ENCODE results near the gene PEAK3.
"Not testable (repeated sequence)": the region's sequence is repeated elsewhere in the genome, so short reads cannot be mapped to it uniquely, and the experiment has no call there.

PEAK3 gene

GRCh38 chr19:2288338-2288817 lies 6.4 kb upstream of the PEAK3 start:
- H3K4me3 ChIP-seq (ENCODE audit: low read depth, low read length) = no peak overlapping the region
- DNase-seq (ENCODE audit: low read depth) = no peak
- no peak for TF ChIP-seq CTCF (IDR thresholded peaks at IDR 0.05; ENCODE audit: control insufficient read depth, extremely low read depth, insufficient read depth)

GRCh38 chr19:2287585-2288337 lies 5.8 kb upstream of the PEAK3 start:
- DNase-seq (ENCODE audit: low read depth) = no peak
- TF ChIP-seq CTCF (IDR thresholded peaks at IDR 0.05; ENCODE audit: control insufficient read depth, extremely low read depth, insufficient read depth) = no peak
- no peak overlapping the region for H3K4me3 ChIP-seq (ENCODE audit: low read depth, low read length)

GRCh38 chr19:2286402-2287140 lies 4.6 kb upstream of the PEAK3 start:
- no peak for TF ChIP-seq CTCF (IDR thresholded peaks at IDR 0.05; ENCODE audit: control insufficient read depth, extremely low read depth, insufficient read depth)
- DNase-seq (ENCODE audit: low read depth) = no peak
- no peak overlapping the region for H3K4me3 ChIP-seq (ENCODE audit: low read depth, low read length)

- DNase-seq (ENCODE audit: low read depth) = no peak
- TF ChIP-seq CTCF (IDR thresholded peaks at IDR 0.05; ENCODE audit: control insufficient read depth, extremely low read depth, insufficient read depth) = no peak
- no peak overlapping the region for H3K4me3 ChIP-seq (ENCODE audit: low read depth, low read length)
Measured at GRCh38 chr19:2283835-2284507, 2.0 kb upstream of the PEAK3 start.

GRCh38 chr19:2282862-2283237 lies 875 bp upstream of the PEAK3 start:
- H3K4me3 ChIP-seq (ENCODE audit: low read depth, low read length) = no peak overlapping the region
- TF ChIP-seq CTCF (IDR thresholded peaks at IDR 0.05; ENCODE audit: control insufficient read depth, extremely low read depth, insufficient read depth) = no peak

GRCh38 chr19:2281265-2282061 lies 512 bp downstream of the PEAK3 start:
- H3K4me3 ChIP-seq (ENCODE audit: low read depth, low read length); DNase-seq (ENCODE audit: low read depth): not testable (repeated sequence)

More at GRCh38 chr19:2282862-2283237, 875 bp upstream of the PEAK3 start:
- DNase-seq (ENCODE audit: low read depth) = no peak

Measured in LNCaP clone FGC (cell line).